NCI-H510A (cell line): ENCODE data around the gene BCAS3.

Experiments used
- DNase-seq: peaks from one replicate; lab custom pipeline; 2025; lab: John Stamatoyannopoulos, UW

The BCAS3 gene

DNA sequence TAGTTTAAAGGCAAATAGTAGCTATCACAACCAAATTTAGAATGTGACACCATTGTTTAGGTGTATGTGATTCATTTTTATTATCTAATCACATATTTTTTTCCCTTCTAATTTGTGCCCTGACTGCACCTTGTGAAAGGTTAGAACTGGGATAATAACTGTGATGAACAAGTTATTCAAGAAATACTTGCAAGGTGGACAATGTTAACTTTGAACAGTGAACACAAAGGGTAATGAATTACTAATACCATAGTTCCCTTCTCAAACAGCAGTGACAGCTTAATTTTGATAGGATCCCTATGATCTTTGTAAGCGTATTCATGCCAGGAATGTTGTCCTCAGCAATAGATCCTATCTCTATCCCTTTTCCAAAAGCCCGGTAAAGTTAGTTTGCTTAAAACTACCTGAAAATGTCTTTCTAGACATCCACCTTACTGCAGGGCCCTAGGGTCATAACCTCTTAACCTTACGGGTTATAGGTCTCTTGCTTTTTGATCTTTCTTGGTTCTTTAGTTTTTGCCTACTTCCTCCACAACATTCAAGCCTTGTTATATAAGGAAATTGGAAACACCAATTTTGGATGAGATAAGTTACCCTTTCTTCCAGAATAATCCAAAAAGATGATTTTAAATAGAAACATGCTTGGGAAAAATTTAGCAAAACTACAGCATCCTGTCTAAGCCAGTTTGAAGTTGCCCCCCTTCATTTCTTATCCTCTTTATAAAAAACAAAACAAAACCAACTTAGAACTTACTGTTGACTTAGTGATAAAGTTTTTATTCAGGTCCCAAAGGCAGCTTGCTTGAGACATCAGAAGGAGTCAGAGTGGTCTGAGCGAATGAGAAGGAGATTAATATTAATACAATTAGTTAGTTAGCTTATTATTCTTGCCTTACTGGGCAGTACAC, 522.0 kb downstream of the BCAS3 start:
- no peak for DNase-seq

DNA sequence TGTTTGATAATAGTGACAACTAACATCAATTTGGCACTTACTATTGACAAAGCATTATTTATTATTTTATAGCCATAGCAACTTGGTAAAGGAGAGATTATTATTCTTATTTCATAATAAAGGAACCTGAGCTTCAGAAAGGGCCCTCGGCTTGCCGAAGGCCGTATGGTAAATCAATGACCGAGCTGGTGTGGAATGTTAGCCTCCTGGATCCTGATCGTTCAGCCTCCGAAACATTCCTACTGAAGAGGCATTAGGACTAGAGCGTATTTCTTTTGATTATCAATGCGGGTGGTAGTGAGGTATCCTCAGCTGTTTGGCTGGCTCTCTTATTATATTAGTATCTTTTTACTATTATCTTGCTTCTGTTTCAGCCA, 522.7 kb downstream of the BCAS3 start:
- DNase-seq: no peak

DNA sequence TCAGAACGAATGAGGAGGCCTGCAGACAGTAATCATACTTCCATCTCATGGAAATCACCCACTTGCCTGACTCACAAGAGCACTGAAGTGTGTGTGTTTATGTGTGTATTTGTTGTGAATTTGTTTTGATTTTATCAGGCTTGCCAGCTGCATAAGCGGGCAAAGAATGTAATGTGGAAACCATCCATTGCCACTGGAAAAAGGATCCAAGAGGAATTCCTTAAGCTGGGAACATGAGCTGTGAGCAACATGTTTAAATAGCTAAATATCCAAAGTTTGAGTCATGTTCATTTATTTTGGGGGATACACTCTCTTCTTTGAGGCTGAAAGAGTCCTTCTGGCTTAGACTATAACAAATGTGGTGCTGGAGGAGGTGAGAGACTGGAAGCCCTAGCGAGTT, 523.6 kb downstream of the BCAS3 start:
- DNase-seq: no peak

DNA sequence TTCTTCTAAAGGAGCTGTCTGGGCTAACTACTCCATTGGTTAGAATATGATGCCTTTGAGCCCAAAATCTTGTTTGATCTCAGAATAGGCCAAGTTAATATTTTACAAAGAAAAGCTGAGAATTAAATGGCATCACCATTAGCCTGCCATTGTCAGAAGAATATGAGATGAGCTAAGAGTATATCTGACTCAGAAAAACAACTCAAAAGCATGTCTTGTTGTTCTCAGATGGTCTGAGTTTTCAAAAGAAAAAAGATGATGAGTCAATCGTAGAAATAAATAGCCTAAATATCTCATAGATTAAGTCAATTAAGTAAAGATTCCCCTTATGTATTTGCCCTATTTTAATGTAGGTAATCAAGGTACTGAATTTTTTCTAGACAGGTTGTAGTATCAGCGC, 524.9 kb downstream of the BCAS3 start:
- DNase-seq: no peak

DNA sequence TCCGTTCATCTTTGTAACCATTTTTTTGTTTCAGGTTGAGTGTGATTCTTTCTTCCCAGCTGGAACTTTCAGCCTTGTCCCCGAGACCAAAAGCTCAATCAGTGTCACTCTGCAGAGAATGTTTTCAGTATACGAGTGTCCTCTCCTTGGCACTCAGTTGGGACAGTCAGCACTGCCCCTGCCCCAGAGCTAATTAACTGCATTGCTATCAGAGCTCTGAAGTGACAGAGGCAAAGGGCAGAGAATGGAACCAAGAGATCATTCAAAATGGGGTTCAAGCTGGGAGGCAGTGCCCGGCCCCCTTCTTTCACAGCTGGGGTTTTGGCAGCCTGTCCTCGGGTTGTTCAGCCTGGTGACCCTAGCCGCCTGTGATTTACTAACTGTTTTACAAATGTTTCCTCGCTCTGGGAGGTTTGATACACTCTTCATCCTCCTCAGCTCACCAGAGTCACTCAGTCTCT, 526.0 kb downstream of the BCAS3 start:
- no peak for DNase-seq

DNA sequence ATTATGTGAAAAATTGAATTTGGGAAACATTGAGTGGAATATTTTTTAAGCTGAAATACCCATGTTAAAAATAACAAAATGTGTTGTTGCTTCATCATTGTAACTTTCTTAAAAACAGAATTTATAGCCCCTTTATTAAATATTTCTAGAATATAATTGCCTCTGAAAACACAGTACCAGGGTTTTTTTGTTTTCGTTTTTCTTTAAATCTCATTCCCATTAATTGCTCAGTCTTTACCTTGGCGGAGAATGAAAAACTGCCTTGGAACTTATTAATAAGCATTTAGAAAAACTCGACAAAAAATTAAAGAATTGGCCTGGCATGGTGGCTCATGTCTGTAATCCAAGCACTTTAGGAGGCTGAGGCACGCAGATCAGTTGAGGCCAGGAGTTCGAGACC, 526.8 kb downstream of the BCAS3 start:
- DNase-seq: no peak

DNA sequence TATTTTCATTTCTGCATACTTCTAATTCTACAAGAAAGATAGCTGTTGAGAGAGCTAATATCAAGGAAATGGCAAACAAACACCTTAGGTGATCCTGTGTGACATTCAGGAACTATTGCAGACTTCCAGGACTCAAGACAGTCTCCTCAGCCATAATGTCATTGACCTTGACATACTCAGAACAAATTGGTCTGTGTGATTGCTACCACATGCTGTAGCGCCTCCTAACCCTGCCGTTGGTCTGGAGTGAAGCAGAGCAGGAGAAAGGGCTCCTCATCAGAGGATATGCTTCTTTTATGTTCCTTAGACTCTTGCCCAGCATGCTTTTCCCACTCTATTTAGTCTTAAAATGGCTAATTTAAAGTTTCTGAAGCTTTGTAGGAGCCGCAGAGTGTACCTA, 527.8 kb downstream of the BCAS3 start:
- DNase-seq: no peak

DNA sequence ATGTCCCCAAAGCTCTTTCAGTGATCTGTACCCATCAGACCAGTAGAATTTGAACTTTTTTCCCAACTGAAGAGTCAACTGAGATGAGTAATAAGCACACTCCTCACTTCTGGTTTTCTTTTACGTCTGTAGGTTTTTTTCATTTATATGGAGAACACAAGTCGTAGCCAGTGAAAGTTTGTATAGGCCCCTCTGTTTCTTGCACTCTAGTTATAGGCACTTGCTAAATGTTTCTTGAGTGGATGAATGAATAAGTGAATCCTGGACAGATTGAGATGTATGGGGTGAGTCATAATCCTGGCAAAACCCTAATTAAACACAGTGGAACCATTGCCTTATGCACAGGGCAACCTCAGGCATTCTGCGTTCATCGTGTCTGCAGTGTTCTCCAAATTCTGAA, 528.3 kb downstream of the BCAS3 start:
- DNase-seq: no peak

DNA sequence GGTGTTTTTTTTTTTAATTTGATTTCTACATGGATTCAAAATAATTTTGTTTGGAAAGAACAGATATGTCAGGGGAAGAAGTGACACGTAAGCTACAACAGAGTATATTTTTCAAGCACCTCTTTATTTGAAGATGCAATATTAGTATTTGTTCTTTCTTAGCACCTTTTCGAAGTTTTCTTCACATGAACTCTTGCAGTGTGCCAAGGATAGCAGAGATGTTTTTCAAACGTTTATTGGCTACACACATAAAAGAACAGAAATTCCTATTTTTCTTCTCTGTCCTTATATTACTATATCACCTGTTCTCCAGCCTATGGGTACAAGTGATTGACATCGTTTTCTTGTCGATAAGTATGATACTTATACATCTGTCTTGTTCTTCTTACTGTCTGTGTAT, 529.3 kb downstream of the BCAS3 start:
- DNase-seq: no peak

DNA sequence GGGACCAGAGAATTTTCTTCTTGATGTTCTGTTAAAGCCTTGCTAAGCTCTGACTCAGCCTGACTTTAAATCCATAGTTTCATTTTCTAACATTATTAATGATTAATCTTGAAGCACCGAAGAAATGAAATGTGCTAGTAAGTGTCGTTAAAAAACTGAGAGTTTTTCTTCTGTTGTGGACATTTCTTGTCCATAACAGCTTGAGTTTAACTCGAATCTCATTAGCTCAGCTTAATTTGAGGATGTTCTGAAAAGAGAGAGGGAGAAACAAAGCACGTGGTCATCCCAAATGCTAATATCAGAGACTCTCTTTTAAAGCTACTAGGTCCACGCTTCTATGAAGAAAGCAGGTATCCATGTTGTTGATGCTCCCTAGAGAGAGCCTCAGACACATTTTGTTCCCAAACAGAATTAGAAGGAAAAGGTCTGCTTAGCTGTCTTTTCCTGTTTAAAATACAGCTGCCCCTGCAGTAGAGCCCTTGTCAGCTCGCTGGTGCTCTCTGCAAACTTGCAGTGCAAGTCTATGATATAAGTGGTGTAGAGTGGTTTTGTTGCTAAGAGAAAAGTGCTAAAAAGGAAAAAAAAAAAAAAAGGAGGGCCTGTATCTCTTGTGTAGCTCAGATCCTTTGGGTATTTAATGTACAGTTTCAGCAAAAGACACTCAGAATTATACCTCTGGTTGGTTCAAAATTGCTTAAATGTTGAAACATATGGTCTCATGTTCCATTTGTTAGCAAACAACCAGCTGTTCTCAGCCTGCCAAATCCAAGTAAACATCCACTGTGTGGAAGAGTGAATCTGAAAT, 530.9 kb downstream of the BCAS3 start:
- no peak for DNase-seq

DNA sequence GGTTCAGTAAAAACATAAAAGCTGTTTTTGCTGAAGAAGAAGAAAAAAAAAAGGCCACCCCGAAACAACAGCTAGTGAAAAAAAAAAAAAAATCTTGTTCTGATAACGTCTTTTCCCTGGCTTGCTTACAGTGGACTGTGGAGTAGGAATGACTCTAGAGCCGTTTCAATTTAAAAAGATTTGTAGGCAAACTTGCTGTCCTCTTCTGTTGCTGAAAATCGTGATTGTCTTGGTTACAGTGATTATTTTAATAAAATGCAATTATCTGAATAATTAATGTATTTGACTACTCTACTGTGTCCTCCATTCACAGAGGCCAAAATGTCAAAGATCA, 531.4 kb downstream of the BCAS3 start:
- no peak for DNase-seq

DNA sequence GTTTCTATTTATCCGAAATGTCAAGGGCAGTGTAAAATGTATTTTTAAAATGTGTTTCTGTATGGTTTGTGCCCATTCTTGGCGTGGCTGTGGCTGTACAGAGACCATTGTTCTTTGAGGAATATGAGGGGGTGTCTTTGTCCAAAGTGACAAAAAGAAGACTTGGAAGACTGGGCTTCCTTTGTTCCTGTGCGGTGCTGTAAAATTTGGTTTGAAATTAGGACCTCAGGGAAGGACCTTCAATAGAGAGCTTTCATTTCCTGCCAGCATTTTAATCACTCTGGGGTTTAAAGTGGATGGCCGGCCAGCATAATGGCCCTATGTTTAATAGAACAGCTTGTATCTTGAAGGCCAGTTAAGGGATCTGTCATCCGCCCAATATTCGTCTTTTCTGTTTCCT, 531.9 kb downstream of the BCAS3 start:
- DNase-seq: no peak

DNA sequence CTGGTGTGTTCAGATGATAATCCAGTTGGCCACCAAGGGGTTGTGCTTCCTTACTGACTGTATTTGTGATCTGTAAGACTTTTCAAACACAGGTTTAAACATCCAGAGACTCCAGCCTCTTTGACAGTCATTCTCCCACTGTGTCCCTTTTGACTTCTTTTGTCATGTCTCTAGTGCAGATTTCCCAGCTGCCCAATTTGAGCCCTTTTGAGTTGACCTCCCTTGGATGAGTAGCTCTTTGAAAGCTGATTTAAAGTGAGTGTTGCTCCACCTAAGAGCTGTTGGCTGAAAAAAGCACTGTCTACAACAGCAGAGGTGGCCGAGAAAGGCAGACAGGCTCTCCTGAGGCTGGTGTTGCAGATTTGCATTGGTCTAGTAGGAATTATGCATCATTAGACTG, 533.6 kb downstream of the BCAS3 start:
- no peak for DNase-seq

DNA sequence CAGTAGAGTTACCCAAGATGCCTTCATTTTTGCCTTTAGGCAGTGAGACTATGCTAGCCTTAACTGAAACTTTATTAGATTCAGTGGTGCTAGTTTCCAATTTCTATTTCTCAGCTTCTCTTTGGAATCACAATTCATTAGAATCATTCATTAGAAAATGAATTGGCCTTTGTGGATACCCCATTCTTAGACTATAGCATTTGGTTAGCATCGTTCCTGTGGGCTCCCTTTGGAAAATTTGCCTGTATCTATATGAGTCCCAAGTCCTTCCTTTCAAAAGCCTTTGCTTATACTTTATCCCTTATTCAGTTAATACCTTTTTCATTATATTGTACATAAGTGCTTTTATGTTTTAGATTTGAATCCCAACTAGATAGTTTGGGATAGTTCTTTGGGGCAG, 535.0 kb downstream of the BCAS3 start:
- no peak for DNase-seq

DNA sequence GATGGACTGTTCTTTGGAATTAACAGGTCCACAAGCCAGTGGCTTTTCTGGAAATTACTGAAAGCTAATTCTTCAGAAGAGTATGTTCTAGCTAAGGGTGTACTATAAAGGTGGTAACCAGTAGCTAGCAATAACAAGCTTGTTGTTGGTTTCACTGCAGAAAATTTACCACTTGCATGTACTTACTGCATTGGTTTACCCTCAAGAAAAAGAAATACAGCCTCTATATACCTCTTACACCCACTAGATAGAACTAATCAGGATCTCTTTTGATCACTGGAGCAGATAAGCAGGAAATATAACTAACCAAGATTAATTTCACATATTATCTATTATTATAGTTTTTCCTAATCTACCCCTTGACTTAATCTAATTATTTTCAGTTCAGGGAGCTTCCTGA, 537.1 kb downstream of the BCAS3 start:
- no peak for DNase-seq

DNA sequence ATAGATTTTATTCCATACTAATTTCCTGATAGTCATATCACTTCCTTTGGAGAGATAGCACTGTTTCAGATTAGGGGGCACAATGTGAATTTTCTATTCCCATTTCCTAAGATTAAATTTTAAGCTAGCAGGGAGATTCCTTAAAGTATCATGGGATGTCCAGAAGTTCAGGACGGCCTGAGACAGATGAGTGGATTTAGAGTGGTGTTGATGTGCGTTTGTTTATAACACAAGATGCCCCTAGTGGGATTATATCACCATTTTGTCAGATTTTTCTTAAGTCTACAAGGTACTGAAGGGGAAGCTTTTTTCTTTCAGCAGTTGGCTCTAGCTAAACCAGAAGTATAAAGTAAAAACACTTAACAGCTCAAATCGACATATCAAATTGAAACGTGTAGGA, 538.4 kb downstream of the BCAS3 start:
- no peak for DNase-seq

DNA sequence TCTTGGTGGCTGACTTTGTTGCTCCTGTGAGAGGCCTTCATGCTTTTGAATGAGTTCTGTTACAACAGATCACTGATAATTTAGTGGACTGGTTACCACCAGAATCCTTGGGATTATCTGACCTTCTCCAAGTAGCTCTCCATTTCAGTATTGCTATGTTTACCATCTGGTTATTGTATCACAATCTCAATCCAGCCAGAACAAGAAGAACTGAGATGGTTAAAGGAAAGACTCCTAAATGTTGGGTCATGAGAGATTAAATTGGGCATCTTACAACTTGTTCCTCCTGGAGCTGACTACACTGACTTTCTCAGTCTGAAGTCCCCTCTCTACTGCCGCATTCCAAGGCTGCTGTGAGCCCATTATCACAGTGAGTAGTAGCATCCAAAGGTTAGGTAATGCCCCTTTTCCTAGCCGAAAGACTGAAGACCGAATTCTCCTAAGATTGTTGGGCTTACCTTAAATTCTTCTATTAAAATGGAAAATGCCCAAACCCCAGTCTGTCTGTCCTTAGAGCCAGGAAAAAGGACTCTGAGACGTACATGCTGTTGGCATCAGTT, 540.3 kb downstream of the BCAS3 start:
- no peak for DNase-seq

DNA sequence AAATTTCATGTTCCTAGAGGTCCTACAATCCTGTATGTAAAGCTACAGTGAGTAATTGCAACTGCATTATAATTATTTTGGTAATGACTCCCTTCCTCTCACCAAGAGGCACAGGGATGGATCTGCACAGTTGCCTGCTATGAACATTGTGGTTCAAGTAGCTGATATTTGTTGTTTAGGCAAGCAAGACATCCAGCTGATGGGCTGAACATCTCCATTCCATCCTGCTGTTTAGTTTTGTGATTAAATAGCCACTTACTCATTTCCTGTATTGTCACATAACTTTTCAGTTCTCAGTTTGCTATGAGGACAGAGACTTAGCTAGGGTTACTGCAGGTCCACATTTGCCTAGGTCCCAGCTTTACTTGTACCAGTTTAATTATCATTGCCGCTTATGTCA, 540.8 kb downstream of the BCAS3 start:
- no peak for DNase-seq

DNA sequence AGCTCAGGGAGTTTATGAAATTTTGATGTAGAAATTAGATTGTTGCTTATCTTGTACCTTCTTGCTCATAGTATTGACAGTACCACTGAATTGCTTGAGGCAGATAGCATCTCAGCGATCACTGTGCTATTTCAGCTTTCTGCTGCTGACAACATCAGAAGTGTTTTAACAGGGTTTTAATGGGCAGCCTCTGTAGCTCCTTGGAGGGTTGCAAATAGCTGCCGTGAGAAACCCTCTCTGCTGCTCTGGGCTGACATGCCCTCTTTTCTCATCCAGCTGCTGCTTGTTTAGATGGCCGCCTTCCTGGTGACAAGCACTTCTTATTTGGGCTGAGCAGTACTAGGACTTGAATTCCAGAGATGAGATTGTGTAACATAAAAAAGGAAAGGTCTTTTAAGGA, 541.8 kb downstream of the BCAS3 start:
- DNase-seq: no peak

DNA sequence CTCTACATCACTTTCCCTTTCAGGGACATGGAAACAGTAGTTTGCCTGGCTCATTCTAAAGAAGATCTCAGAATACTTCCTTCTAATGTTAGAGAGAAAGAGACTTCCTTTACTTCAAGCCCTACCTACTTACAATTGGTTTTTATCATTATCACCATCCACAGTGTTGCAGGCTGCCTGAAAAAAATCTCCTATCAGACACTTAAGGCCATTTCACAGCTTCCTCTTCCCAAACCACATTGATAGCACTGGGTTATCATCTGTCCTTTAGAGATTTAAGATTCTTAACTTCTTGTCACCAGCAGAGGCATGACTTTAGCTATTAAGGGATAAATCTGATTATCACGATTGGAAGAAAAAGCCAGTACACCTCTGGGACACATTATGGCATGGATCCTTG, 543.5 kb downstream of the BCAS3 start:
- DNase-seq: no peak

DNA sequence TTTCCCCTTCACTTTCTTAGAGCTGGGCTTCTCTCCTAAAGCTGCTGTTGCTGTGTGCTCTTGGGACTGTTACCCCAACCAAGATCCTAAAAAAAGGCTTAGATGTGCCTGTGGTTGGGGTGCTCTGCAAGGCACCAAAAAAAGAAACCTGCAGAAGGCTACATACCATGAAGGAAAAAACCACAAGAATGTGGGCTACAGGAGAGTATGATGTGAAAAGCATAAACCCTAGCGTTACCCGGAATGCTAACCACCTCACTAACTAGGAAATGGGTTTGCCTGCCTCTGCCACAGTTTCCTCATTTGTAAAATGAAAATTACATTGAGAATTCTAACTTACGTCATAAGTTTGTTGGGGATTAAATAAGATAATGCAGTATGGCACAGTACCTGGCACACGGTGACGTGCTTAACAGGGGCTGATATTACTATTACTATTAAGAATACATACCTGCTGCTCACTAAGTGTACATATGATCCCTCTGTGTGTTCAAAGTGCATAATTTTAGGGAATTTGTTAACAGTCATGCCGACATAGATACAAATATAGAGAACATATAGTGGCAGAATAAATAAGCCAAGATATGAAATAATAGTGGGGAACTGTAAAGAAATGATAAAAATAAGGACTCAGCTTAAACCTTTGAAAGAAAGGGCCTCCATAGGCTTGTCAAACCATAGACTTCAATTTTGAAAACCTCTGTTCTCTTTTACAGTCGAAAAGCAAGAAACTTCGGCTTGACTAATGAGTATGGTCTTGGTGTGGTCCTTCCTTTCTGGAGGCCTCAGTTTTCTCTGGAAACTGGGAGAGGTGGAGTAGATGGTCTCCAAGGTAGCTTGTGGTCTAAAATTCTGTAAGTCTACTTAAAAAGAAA, 544.2 kb downstream of the BCAS3 start:
- no peak for DNase-seq

DNA sequence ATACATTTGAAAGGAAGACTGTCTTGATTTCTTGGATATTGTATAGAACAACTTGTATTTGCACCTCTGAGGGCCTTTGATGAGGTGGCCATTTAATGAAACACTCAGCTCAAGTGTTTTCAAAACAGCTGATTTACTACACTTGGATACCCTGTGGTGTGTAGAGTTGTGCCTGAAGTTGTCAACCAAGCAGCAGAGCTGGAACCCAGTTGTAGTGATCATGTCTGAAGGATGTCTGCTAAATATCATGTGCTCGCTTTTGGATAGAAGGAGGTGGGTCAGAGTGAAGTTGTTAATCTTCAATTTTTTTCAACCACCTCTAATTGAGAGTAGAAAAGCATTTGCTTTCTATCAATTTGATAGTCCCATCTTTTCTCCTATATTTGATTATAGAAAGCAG, 546.1 kb downstream of the BCAS3 start:
- no peak for DNase-seq
